ENCODE results near the gene TMEM272.
A peak's percentile ranks its signal among the peaks of the same experiment; 100 is the strongest.

TMEM272 gene

GRCh38 chr13:51811920-51812451, 33.0 kb downstream of the TMEM272 start:
- no peak overlapping the region for H3K4me3 ChIP-seq (ENCODE audit: low read depth, low read length)
- peak; percentile 57 for DNase-seq (ENCODE audit: low read depth)
- no peak for TF ChIP-seq CTCF (IDR thresholded peaks at IDR 0.05; ENCODE audit: insufficient read depth, low read depth, low read length, missing control alignments)

GRCh38 chr13:51811046-51811445, 33.9 kb downstream of the TMEM272 start:
- DNase-seq (ENCODE audit: low read depth): no peak
- H3K4me3 ChIP-seq (ENCODE audit: low read depth, low read length): no peak overlapping the region
- TF ChIP-seq CTCF (IDR thresholded peaks at IDR 0.05; ENCODE audit: insufficient read depth, low read depth, low read length, missing control alignments): no peak

- no peak for TF ChIP-seq CTCF (IDR thresholded peaks at IDR 0.05; ENCODE audit: insufficient read depth, low read depth, low read length, missing control alignments)
- no peak for DNase-seq (ENCODE audit: low read depth)
- H3K4me3 ChIP-seq (ENCODE audit: low read depth, low read length): no peak overlapping the region
These were observed 36.2 kb downstream of the TMEM272 start for GRCh38 chr13:51808811-51809210.

- no peak overlapping the region for H3K4me3 ChIP-seq (ENCODE audit: low read depth, low read length)
- no peak for TF ChIP-seq CTCF (IDR thresholded peaks at IDR 0.05; ENCODE audit: insufficient read depth, low read depth, low read length, missing control alignments)
- DNase-seq (ENCODE audit: low read depth): no peak
These were observed 37.9 kb downstream of the TMEM272 start for GRCh38 chr13:51807041-51807440.

GRCh38 chr13:51806566-51806965, 38.4 kb downstream of the TMEM272 start:
- DNase-seq (ENCODE audit: low read depth): peak; percentile 33
- H3K4me3 ChIP-seq (ENCODE audit: low read depth, low read length): no peak overlapping the region

GRCh38 chr13:51805925-51806324, 39.1 kb downstream of the TMEM272 start:
- TF ChIP-seq CTCF (IDR thresholded peaks at IDR 0.05; ENCODE audit: insufficient read depth, low read depth, low read length, missing control alignments): no peak
- H3K4me3 ChIP-seq (ENCODE audit: low read depth, low read length): no peak overlapping the region
- DNase-seq (ENCODE audit: low read depth): no peak

More at GRCh38 chr13:51806566-51806965, 38.4 kb downstream of the TMEM272 start:
- TF ChIP-seq CTCF (IDR thresholded peaks at IDR 0.05; ENCODE audit: insufficient read depth, low read depth, low read length, missing control alignments): no peak

- no peak overlapping the region for H3K4me3 ChIP-seq (ENCODE audit: low read depth, low read length)
- DNase-seq (ENCODE audit: low read depth): no peak
- TF ChIP-seq CTCF (IDR thresholded peaks at IDR 0.05; ENCODE audit: insufficient read depth, low read depth, low read length, missing control alignments): no peak
These were observed 39.7 kb downstream of the TMEM272 start for GRCh38 chr13:51805313-51805712.

All from GM12865 (cell line).